ENCODE measurements around the gene GTF2A2.

Gene GTF2A2

DNA sequence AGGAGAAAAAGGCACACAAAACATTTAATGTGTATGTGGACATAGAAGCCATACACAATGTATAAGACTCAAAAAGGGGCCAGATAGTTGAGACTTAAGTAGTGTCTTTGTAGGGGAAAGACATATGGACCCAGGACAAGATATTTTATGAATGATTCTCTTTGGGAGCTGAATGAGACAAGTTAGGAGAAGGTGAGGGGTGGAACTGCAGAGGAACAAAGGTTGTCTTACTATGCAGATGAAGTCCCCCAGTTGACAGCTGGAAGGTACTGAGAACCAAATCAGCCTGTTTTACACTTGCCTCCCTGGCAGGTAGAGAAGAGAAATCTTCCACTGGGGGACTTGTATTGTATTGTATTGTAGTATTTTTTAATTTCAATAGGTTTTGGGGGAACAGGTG, 60.7 kb downstream of the GTF2A2 start:
- DNase-seq, result no peak

DNA sequence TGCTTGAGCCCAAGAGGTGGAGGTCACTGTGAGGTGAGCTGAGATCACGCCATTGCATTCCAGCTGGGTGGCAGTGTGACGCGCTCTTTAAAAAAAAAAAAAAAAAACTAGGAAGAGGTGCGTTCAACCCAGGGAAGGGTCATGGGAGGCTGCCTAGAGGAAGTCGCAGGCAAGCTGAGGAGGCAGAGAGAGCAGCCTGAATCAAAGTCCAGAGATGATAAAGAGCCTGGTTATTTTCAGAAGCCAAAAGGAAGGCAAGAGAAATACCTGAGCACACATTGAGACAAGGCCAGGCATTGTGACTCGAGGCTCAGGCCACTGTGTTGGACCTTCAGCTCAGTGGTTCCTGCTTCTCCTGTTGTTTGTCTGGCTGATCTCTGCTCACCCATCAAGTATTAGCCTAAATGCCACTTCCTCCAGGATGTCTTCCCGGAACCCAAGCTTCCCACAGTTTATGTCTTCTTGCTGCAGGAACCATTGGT, 61.8 kb downstream of the GTF2A2 start:
- no peak for DNase-seq

DNA sequence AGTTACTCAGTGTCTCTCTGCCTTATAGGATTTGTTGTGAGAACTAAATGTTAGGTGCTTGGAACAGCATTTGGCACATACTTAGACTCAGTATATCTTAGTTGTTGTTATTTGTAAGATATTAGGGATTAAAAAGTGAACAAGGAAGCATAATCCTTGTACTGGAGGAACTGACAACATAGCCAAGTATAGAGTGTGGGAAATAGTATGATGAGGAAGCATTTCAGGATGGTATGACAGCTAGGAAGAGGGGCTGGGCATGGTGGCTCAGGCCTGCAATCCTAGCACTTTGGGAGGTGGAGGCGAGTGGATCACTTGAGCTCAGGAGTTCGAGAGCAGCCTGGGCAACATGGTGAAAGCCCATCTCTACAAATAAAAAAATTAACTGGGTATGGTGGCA, 62.3 kb downstream of the GTF2A2 start:
- no peak for DNase-seq

DNA sequence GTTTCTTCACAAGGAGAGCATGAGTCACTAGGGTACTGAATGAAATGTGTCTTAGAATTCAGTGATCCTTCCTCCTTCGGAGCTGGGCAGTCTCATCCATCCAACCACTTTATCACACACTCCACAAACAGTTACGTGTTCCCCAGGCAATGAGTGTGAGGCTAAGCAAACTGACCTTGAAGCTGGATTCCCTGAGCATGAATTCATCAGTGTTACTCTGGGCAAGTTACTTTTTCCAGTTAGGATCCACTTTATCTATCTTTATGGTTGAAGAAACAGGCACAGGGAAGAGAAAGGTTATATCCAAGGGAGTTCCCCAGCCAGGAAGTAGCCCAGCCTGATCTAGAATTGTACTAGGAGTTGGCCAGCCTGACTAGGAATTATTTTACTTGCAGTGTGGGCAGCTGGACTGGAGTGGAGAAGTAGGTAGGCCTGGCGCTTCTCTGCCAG, 62.8 kb downstream of the GTF2A2 start:
- DNase-seq, result no peak

DNA sequence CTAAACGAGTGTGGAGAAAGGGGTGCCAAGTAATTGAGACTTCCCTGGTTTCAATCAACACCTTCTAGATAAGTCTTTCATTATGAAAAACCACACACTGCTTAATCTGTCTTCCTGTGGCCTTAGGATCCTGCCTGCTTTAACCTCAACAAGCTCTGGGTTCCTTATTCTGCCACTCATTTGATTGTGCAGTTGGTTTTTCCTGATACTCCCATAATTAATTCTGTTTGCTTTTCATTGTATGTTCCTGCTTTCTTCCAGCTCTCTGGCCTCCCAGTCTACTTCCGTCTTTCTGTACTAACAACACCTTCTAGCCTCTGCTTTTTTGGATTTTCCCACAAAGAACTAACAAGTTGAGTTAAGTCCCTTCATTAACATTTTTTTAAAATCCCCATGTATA, 66.0 kb downstream of the GTF2A2 start:
- DNase-seq, result no peak

DNA sequence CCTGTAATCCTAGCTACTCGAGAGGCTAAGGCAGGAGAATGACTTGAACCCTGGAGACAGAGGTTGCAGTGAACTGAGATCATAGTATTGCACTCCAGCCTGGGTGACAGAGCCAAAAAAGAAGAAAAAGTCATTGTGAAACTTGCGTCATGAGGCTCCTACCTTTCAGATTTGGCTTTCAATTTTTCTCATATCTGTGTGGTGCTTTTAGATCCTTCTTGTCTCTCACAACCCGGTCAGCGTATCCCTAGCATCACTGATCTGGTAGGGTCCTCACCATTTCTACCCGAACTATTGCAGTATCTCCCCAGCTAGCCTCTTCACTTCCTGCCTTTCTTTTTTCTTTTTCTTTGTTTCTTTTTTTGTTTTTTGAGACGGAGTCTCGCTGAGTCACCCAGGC, 67.3 kb downstream of the GTF2A2 start:
- no peak for DNase-seq
